Glutamatergic neuron (in vitro differentiated cells): Measurements from ENCODE around the gene XRCC2. TPM values are rescaled to one million over a fixed set of nuclear protein-coding genes. Genes with fewer than 3 reads are reported as not detected.

Experiments
- DNase-seq: peaks from one replicate; pipeline ENCODE4 v3.0.0; 2022
- H3K27ac Mint-ChIP-seq: one replicate; pipeline ENCODE4 v1.8.0; 2020; ENCODE audit warnings: mild to moderate bottlenecking, mixed read lengths, inconsistent platforms; ENCODE audit not compliant: unreplicated experiment
- H3K27me3 Mint-ChIP-seq: one replicate; pipeline ENCODE4 v1.8.0; 2020; ENCODE audit warnings: mild to moderate bottlenecking, moderate library complexity, mixed read lengths, inconsistent platforms; ENCODE audit not compliant: unreplicated experiment
- H3K36me3 Mint-ChIP-seq: one replicate; pipeline ENCODE4 v1.8.0; 2020; ENCODE audit warnings: mild to moderate bottlenecking, mixed read lengths, inconsistent platforms; ENCODE audit not compliant: unreplicated experiment
- H3K4me1 Mint-ChIP-seq: one replicate; pipeline ENCODE4 v1.8.0; 2020; ENCODE audit warnings: mild to moderate bottlenecking, low read depth, mixed read lengths, inconsistent platforms; ENCODE audit not compliant: unreplicated experiment
- H3K4me3 Mint-ChIP-seq: one replicate; pipeline ENCODE4 v1.8.0; 2020; ENCODE audit warnings: mild to moderate bottlenecking, mixed read lengths, inconsistent platforms; ENCODE audit not compliant: unreplicated experiment
- H3K9me3 Mint-ChIP-seq: one replicate; pipeline ENCODE4 v1.8.0; 2020; ENCODE audit warnings: mild to moderate bottlenecking, moderate library complexity, mixed read lengths, inconsistent platforms; ENCODE audit not compliant: unreplicated experiment
- total RNA-seq: library from RNA; stranded (reverse); fragmentation: NEBNext Ultra II Directional; extraction: Animal tissue kit (Norgen Biotek cat#: 25700); gene quantifications from one replicate; pipeline ENCODE4 v1.2.1, GENCODE V29; 2021; ENCODE audit not compliant: unreplicated experiment
- TF ChIP-seq, protein P1 (sequence below): fragments of 200-600 bp; sonication (generic); IDR thresholded peaks from one replicate; pipeline ENCODE4 v1.5.0; 2021; ENCODE audit not compliant: partially characterized antibody, unreplicated experiment

The XRCC2 gene
- total RNA-seq, 1 donor from 2014 or later = 3.0 TPM

DNA sequence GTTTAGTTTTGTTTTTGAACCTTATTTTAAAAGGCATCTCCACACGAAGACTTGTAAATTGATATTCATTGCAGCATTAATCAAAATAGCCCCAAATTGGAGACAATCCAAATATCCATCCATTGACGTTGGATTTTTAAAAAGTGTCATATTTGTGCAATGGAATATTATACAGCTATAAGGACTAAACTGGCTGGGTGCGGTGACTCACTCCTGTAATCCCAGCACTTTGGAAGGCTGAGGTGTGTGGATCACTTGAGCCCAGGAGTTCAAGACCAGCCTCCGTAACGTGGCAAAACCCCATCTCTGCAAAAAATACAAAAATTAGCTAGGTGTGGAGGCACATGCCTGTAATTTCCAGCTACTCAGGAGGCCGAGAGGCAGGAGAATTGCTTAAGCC is 35.1 kb downstream of the XRCC2 start:
- H3K36me3 Mint-ChIP-seq = no peaks in the 10 kb centered on the region
- H3K4me3 Mint-ChIP-seq = no peak overlapping the region
- no peaks in the 10 kb centered on the region for H3K27me3 Mint-ChIP-seq

DNA sequence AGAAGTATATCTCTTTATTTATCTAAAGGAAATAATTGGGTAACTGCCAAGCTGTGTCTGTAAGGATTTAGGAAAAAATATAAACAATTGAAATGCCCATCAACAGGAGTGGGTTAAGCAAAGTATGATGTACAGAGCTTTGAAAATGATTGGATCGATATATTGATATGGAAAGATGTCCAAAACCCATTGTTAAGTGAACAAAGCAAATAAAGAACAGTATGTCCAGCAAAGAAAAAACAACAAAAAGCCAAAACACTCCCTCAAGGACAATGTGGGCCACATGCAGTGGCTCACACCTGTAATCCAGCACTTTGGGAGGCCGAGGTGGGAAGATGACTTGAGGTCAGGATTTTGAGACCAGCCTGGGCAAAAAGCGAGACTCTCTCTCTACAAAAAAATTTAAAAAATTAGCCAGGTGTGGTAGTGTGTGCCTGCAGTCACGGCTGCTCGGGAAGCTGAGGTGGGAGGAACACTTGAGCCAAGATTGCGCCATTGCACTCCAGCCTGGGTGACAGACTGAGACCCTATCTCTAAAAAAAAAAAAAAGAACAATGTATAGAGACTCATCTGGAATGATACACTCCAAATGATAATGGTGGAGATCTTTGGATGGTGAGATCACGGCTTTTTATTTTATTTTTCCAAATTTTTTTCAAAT is 37.9 kb downstream of the XRCC2 start:
- no peaks in the 10 kb centered on the region for H3K4me1 Mint-ChIP-seq
- DNase-seq = no peak
- H3K36me3 Mint-ChIP-seq = no peaks in the 10 kb centered on the region
- peaks cover 1% of the 10 kb centered on the region for H3K9me3 Mint-ChIP-seq
- H3K27me3 Mint-ChIP-seq = no peaks in the 10 kb centered on the region
- H3K27ac Mint-ChIP-seq = no peak overlapping the region
- no peak overlapping the region for H3K4me3 Mint-ChIP-seq
- TF ChIP-seq, protein P1, sequence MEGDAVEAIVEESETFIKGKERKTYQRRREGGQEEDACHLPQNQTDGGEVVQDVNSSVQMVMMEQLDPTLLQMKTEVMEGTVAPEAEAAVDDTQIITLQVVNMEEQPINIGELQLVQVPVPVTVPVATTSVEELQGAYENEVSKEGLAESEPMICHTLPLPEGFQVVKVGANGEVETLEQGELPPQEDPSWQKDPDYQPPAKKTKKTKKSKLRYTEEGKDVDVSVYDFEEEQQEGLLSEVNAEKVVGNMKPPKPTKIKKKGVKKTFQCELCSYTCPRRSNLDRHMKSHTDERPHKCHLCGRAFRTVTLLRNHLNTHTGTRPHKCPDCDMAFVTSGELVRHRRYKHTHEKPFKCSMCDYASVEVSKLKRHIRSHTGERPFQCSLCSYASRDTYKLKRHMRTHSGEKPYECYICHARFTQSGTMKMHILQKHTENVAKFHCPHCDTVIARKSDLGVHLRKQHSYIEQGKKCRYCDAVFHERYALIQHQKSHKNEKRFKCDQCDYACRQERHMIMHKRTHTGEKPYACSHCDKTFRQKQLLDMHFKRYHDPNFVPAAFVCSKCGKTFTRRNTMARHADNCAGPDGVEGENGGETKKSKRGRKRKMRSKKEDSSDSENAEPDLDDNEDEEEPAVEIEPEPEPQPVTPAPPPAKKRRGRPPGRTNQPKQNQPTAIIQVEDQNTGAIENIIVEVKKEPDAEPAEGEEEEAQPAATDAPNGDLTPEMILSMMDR = no peak

More for the DNA sequence above, 35.1 kb downstream of the XRCC2 start:
- H3K9me3 Mint-ChIP-seq = peaks cover 1% of the 10 kb centered on the region
- no peak for DNase-seq
- no peaks in the 10 kb centered on the region for H3K4me1 Mint-ChIP-seq
- no peak overlapping the region for H3K27ac Mint-ChIP-seq
- TF ChIP-seq, protein P1 = no peak

DNA sequence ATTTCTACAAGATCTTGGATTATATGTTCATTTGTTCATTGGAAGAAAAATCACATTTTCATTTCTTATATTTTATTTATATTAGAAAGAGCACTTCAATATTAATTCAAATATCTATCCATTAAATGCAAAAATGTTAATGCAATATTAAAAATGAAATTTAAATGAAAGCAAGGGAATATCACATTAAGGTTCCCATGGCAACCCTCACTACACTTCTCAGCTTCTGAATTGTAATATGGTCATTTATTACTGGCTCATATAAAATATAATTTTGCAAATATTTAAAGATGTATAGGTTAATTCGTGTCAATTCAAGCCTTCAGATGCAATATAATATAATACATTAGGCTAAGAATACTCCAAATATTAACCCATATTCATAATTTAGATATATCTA is 38.8 kb downstream of the XRCC2 start:
- Mint-ChIP-seq H3K36me3 (no peaks in the 10 kb centered on the region), H3K4me1 (no peaks in the 10 kb centered on the region), H3K27ac (no peak overlapping the region), H3K9me3 (peaks cover 1% of the 10 kb centered on the region), H3K27me3 (no peaks in the 10 kb centered on the region), H3K4me3 (no peak overlapping the region)
- DNase-seq = no peak
- TF ChIP-seq, protein P1 = no peak

DNA sequence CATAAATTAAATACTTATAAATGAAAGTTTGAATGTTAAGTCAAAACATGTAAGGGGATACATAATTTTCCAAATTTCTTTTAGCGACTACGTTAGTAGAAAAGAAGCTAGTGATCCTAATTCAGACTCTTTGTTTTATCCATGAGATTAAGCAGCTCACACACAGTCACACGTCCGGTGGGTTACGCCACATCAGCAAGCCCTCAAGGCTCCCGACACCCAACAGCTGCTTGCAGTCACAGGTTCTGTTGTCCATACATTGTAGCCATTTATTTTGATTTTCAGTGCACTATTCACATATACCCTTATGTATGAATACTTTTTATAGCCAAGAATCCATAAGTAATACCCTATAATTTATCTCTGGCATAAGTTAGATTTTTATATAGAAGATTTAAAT is 39.5 kb downstream of the XRCC2 start:
- no peak overlapping the region for H3K4me3 Mint-ChIP-seq
- H3K27ac Mint-ChIP-seq = no peak overlapping the region
- H3K9me3 Mint-ChIP-seq = peaks cover 1% of the 10 kb centered on the region
- H3K36me3 Mint-ChIP-seq = no peaks in the 10 kb centered on the region
- no peaks in the 10 kb centered on the region for H3K4me1 Mint-ChIP-seq
- DNase-seq = no peak
- no peaks in the 10 kb centered on the region for H3K27me3 Mint-ChIP-seq
- TF ChIP-seq, protein P1 = no peak

DNA sequence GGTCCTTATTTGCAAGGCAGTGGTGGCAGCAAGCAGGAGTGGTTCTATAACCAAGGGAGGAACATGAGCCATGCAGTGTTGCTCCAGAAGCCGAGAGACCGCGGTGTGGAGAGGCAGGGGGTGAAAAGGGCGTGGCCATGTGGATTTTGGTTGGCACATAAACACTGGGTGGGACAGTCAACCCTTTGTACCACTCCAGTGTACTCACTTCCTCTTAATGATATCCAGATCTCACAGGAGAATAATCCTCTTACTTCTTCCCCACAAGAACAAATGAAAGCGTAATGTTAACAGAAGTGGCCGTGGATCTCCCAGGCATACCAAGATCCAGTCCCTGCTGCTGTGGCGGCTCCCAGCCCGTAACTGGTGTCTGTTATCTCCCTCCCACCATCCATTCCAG is 42.4 kb downstream of the XRCC2 start:
- no peaks in the 10 kb centered on the region for H3K27me3 Mint-ChIP-seq
- no peak overlapping the region for H3K27ac Mint-ChIP-seq
- TF ChIP-seq, protein P1 = no peak
- no peak for DNase-seq
- H3K4me1 Mint-ChIP-seq = no peaks in the 10 kb centered on the region
- H3K4me3 Mint-ChIP-seq = no peak overlapping the region
- H3K36me3 Mint-ChIP-seq = no peaks in the 10 kb centered on the region
- H3K9me3 Mint-ChIP-seq = peaks cover 1% of the 10 kb centered on the region
